ENCODE measurements around the gene SOCS2. TPM values are rescaled to one million over a fixed set of nuclear protein-coding genes. Genes with fewer than 3 reads are reported as not detected.

SOCS2 gene
- total RNA-seq, 1 donor from 2014 or later: 32.9 TPM

DNA sequence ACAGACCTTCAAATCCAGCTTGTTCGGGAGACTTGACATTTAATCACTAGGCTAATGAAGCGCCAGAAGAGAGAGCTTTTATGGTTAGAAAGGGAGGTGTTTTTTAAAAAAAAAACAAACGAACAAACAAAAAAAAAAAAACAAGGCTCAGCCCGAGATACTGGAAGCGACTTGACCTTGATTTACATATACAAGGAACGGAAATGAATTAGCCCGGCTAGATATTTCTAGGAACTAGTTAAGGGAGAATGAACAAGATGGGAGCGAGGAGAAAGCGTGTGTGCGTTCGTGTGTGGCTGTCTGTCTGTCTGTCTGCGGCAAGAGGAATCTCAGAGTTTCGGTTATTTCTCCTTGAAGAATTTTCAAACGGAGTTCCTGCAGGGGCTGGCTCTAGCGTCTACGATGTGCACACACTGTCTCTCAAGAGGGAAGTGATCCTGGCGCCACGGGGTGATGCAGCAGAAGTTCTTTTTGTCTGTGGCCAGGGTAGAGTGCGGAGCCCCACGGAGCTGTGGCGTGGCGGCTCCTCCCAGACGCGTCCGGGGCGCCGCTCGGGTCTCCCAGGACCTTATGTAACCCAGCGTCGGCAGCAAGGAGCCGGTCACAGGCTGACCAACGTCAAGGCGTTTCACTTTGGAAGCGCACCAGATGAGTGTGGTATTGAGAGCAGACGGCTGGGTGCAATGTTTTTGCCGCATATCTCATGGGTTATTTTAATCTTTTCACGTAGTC lies 18.8 kb downstream of the SOCS2 start:
- intact Hi-C loops (cut with micrococcal nuclease): loop anchor here (1.0 to 2.0 kb wide), 2 partner anchors 21 to 86 kb away; partner anchors contain the start of gene CRADD

DNA sequence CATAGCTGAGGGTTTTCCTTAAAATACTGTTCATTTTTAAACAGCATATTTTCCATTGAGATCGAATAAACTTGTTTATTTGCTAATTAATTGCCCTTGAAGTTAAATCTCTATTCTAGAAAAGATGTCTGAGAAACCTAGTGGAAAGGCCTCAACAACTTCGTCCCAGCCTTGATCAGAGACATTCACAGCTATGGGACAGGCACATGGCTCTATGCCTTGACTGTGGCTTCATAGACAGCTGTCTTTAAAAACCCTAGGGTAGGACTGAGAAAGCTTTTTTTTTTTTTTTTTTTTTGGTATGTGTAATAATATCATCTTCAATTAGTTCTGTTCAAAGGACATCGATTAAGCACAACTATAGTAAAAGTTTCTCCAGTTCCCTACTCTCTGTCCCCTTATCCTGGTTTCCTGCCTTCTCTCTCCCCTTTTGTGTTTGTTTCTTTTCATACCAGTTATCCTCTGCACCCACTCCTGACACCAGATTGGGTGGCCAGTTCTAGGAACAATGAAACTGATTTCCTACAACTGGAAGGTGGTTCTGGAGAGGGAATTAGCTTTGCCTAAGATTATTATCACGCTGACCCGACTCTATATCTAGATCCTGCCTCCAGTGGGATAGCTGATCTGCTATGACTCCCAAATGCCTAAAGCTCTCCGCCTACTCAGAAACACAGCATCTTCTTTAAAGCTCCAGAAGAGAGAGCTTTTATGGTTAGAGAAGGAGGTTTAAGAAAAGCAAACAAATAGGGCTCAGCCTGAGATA lies 20.3 kb downstream of the SOCS2 start:
- intact Hi-C loops (cut with micrococcal nuclease): no loop called here

DNA sequence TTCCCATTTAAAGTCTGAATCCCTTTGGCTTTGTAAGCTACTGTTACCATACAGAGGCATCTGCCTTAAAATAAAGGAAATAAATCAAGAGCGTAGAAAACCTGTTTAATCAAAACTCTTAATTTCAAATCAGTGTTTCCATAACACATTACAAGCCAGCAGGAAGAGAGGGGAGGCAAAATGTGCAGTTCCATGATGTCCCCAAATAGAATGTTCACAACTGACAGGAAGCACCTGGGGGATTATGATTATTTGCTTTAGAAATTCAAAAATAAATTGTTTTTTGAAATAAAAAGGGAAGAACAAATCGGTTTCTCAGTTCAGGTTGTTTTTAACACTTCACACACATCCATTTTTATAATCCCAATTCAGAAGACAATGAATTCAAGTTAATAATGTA lies 21.4 kb downstream of the SOCS2 start:
- intact Hi-C loops (cut with micrococcal nuclease): no loop called here

DNA sequence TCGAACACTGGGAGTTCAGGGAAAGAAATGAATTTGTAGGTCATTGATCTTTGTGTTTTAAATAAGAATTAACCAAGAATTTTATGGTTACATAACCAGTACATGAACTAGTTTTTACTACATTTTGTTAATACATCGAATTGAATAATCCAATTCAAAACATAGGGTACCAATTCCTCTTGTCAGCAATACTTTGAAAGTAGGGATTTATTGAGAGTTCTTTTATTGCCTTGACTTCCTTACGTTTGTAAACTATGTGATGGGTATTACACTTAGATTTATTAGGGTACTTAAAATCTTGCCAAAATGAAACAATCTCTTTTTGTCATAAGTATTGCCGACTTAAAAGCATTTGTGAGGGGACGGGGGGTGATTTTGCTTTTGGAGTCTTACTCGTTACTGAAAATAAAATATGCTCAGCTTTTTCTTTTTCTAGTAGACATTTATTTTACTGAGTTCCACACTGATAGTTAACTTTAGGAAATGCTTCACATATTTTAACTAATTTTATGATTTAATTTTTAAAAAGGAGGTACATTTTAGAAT lies 22.4 kb downstream of the SOCS2 start:
- intact Hi-C loops (cut with micrococcal nuclease): no loop called here

DNA sequence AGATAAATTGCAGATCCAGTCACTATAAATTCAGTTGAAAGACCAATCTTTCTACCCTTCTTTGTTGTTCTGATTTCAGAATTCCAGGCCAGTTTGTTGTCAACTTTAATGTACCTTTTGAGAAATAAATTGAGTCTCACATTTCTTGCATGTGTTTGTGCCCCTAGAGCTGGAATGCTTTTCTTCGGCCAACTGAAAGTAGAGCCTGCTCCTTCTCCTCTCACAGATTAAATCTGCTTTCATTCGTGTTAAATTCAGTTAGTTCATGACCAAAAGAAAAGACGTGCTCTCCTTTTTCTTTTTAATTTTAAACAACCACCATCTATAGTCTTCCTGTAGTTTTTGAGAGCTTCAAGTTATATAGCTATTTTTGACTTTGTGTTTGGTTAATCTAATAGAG lies 22.9 kb downstream of the SOCS2 start:
- intact Hi-C loops (cut with micrococcal nuclease): no loop called here

DNA sequence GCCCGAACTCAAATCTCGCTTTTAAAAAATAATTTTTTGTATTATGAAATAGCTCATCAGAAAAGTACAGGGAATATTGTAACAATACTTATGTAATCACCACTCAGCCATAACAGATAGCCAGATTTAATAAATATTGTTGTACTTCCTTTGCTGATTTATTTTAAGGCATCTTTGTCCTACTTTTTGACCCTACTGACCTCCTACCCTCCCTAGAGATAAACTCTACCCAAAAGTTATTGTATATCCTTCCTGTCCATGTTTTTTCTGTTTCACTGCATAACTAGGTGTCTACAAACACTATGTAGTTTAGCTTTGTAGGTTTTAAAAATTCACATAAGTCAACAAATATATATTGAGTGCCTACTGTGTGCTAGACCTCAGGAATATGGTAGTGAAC lies 25.1 kb downstream of the SOCS2 start:
- intact Hi-C loops (cut with micrococcal nuclease): no loop called here

DNA sequence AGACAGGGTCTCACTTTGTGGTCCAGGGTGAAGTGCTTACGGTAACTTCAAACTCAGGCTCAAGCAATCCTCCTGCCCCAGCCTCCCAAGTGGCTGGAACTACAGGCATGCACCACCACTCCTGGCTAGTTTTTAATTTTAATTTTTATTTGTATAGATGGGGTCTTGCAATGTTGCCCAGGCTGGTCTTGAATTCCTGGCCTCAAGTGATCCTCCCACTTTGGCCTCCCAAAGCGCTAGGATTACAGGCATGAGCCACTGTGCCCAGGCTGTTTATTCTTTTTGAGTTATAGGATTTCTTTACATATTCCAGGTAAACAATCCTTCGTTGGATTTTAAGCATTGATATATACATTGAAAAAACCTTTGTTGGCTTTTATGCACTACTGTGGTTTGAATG lies 26.7 kb downstream of the SOCS2 start:
- intact Hi-C loops (cut with micrococcal nuclease): no loop called here

DNA sequence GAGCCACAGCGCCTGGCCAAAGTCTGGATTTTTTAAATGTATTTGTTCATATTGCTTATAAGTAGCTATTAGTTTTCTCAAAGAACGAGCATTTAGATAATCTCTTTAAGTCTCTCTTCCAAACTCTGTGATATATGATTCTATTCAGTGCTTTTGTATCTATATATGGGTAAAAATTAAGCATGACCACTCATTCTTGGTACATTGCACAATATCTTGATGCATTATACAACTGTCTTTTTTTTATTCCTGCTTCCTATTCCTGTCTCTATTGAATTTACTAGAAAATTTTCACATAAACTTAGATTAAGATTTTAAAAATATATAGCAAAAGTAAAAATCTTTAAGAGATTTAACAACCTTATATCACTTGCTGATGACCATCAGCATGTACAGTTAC lies 29.1 kb downstream of the SOCS2 start:
- intact Hi-C loops (cut with micrococcal nuclease): no loop called here

DNA sequence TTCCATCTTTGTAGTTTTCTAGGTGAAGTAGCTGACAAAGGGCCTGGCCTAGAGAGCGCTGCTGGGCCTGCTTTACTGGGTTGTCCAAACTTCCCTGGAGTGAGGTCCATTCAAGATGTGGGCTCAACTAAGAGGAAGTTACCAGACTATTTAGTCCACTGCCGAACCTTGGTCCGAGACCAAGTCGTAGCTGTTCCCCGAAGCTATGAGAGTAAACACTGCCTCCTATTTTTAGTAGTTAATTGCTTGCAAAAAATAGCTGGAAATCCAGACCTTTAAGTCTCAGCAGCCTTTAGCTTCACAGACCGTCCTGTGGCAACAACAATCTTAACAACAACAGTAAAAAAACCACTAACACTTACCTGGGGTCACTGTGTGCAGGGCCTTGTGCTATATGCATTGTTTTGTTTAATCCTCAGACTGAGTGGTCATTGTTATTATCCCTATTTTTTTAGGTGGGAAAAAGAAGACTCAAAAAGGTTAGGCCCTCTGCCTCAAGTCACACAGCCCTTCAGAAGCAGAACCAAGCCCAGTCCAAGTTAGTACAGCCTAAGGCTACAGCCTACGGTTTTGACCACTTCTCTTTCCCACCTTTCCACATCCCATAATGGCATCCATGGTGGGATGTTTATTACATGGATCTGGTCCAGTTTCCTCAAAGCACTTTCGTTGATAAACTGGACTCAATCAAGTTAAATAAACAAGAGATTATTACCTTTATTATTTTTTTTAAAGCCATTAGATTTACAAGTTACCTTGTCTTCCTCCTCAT lies 30.6 kb downstream of the SOCS2 start:
- intact Hi-C loops (cut with micrococcal nuclease): no loop called here

DNA sequence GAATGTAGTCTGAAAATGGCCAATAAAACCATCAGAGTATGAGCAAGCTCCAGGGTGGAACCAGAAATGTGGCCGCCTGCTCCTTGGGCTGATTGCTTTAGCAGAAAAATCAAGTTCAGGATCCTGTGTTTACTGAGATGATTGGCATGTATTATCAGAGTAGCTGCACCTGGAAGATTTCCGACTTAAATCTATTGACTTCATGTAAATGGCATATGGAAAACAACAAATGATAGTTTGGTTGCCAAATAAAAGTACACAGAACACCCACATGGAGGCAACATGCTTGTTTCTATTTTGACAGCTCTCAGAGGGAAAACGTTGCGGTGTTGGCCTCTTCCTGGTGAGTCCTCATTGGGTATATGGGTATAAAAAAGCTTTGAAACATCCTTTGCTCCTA lies 31.3 kb downstream of the SOCS2 start:
- intact Hi-C loops (cut with micrococcal nuclease): no loop called here

DNA sequence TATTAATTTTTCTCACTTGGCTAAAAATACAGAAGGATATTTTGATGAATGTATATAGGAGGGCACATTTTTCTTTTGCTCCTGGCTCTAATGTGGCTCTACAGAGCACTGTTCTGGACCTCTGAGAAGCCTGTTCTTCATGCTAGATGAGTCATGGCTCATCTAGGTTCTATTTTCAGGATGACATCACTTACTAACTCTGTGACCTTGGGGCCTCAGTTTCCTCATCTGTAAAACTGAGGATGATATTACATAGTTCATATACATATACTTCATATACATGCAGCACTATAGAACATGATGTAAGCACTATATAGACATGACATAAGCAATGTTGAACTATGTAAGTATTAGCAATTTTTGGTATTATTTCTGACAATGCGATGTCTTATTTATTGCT lies 35.8 kb downstream of the SOCS2 start:
- intact Hi-C loops (cut with micrococcal nuclease): no loop called here

DNA sequence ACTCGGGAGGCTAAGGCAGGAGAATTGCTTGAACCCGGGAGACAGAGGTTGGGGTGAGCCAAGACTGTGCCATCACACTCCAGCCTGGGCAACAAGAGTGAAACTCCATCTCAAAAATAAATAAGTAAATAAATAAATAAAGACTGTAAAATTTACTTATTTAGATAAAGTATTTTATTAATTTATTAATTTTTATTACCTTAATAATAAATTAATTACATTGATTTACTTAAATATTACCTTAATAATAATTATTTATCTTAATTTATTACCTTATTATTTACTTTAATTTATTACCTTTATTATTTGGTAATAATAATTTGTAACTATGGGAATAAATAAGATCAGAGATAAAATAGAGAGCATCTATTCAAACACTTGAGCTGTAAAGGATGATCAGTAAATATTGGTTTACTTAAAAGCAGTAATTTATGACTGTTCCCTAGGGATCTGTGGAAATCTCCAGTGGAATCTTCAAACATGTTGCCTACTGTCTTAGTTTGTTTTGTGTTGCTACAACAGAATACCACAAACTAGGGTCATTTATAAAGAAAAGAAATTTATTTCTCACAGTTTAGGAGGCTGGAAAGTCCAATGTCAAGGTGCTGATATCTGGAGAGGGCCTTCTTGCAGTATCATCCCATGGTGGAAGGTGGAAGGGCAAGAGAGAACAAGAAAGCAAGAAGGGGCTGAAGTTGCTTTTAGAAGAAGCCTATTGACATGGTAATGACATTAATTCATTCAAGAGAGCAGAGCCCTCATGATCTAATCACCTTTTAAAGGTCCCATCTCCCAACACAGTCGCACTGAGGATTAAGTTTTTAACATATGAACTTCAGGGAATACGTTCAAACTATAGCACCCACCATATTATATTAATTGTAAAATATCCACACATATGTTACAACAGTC lies 37.1 kb downstream of the SOCS2 start:
- intact Hi-C loops (cut with micrococcal nuclease): no loop called here

DNA sequence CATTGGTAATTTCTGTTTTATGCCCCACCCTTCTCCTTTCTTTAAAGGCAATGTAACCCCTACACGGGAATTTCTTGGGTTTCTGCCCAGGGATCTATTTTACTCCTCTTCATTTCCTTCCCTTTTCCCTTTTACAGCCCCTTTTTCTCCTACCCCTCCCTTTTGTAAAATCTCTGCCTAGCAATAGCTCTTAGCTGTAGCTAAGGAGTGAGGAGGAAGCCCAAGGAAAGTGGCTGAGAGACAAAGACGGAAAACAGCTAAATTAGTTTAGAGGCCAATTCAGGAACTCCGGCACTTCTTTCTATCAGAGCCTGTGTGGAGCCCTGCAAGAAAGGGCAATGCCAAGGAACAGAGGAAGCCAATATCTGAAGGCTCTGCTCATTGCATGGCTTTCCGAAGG lies 40.3 kb downstream of the SOCS2 start:
- intact Hi-C loops (cut with micrococcal nuclease): no loop called here

DNA sequence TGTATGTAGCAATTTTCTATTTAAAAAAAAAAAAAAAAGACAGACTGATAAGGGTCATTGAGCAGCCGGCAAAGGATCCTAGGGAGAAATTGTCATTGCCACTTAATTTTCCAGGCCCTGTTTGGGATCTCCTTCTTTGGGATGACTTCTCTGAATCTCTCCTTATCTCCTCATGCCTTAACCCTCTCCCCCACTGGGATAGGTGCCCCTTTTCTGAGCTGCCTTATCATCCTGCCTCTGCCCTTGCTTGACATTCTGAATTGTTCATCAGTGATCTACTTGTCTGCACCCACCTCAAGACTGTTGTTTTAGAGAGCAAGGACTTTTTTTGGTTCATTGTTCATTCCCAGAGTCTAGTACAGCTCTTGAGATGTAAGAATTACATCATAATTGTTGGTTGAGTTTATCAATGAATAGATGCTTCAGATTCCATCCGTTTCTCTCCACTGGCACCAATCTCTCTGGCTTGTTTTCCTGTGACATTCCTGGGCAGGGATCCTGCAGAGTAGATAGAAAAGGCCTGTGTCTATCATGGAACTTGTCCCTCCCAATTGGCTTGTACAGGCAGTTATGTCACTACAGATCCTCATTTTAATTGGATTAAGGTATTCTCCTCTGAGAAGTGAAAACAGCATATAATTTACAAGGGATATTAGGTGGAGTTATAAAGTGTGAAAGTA lies 42.6 kb downstream of the SOCS2 start:
- intact Hi-C loops (cut with micrococcal nuclease): no loop called here

DNA sequence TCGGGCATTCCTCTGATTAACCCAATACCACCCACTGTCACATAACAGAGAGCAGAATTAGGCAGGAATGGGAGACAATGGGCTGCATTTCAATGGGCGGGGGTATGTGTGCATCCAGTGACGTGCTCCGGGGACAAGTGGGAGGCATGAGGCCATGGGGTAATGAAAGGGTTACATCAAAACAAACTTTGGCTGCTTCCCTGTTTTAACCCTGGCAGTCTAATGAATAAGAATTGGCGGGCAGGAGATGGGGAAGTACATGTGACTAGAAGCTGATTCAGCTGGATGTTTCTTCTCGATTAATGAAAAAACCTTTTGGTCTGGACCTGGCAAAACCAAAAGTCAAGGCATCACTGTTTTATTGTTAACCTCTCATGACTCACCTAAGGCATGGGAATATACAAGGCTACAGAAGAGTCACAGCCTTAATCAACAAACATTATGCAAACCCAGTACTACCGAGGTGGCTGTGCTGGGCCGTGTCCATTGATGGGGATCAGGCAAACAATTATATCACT lies 44.2 kb downstream of the SOCS2 start:
- intact Hi-C loops (cut with micrococcal nuclease): no loop called here

DNA sequence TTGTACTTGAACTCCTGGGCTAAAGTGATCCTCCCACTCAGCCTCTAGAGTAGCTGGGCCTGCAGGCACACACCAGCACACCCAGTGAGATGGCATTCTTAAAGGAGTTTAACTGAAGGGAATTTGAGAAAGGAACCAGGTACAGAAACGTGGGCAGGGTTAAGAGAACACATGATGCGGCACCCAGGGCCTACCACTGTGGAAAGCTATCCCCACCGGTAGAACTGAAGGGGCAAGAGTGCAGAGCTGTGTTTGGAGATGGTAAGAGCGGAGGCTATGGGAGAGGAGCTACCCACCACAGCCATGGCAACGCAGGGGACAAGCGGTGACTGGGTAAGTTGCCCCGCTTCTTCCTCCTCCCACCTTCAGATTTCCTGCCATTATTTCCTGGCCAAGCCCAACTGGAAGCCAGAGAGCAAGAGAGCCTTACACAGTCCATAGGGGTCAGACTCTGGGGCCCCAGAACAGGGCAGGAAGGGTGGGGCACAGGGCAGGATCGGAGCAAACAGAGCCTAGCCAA lies 46.5 kb downstream of the SOCS2 start:
- intact Hi-C loops (cut with micrococcal nuclease): no loop called here

DNA sequence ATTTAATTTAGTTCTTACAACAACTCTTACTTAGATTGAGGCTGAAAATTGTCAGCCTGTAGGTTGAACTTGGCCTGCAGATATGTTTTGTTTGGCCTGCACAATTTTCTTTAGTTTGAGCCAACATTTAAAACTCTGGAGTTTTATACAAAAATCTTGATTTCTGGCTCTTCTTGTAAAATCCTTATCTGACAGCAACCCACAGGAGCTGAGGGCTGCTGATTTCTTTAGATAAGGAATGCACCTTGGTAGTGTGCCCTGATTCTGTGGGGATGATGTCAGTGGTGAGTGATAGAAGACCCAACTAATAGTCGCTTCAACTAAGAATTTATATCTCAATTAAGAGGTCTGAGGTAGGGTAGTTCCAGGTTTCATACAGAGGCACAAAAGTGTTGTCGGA lies 49.5 kb downstream of the SOCS2 start:
- intact Hi-C loops (cut with micrococcal nuclease): no loop called here

DNA sequence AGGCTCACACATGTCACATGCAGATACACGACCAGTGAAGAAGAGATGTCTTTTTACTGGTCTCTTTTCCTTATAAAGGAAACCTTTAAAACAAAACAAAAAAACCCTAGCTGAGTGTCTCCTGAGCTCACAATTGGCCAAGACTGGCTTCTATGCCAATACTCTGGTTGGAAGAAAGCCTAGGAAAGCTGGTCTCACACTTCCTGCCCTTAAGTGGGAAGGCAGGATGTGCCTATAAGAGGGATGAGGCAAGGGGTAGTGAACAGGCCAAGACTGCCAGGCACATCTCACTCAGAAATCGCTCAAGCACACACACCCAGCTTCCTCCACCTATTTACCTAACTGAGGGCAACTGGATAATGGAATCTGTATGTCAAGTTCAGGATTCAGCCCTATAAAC lies 50.0 kb downstream of the SOCS2 start:
- intact Hi-C loops (cut with micrococcal nuclease): no loop called here

DNA sequence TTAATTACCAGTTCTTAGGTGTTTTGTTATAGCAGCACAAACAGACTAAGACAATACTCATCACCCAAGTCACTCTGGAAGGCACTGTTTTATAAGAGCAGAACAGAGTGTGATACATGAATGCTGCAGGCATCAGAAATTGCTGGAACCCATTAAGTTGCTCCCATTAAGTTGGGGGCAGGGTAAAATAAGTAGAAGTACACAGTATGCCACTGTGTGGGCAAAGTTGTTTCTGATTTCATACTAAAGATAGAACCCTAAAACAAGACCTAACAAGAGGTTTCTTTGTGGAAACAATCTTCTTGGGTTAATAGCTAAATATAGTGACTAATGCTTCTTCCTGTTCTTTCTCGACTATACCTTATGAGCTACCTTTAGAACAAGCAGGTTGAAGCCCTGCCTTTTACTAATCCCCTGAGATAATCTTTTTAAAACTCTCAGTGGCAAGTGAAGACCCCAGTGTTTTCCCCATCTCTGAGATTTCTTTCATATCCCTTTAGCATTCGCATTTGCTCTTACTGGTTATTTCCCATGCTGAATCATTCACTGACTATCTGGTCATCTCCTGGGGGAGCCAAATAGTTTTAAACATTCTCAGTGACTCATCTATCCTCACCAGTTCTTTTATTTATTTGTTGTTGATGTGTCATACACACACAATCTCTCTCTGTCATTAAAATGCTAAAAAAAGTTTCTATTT lies 52.3 kb downstream of the SOCS2 start:
- intact Hi-C loops (cut with micrococcal nuclease): no loop called here
